Keratinocyte (primary cell): ENCODE results near the gene TIGD6. TPM values are rescaled to one million over a fixed set of nuclear protein-coding genes. Genes with fewer than 3 reads are reported as not detected.
"Not testable (repeated sequence)": the region's sequence is repeated elsewhere in the genome, so short reads cannot be mapped to it uniquely, and the experiment has no call there.

Source experiments
- DNase-seq: peaks from one replicate; pipeline ENCODE4 v3.0.0-alpha.2; 2011; ENCODE audit warnings: low read depth, missing footprints, low spot score
- FAIRE-seq: peaks from 2 replicates; lab custom pipeline; 2011; peaks lifted over from hg19 to GRCh38; lab: Jason Lieb, UNC
- H2AFZ ChIP-seq: 2 replicates; pipeline ENCODE4 v1.6.0; 2012; ENCODE audit warnings: low read length, control low read depth, inconsistent platforms; ENCODE audit not compliant: control insufficient read depth
- H3K27ac ChIP-seq: 2 replicates; pipeline ENCODE4 v1.5.1; 2011; ENCODE audit warnings: low read length; ENCODE audit not compliant: control insufficient read depth, insufficient read depth
- H3K27me3 ChIP-seq: 3 replicates; pipeline ENCODE4 v1.6.0; 2011; ENCODE audit warnings: low read length; ENCODE audit not compliant: control insufficient read depth, insufficient read depth; ENCODE audit errors: extremely low read depth
- H3K36me3 ChIP-seq, 2 experiments: 2 replicates in 1 of 2; 3 replicates in 1 of 2; pipeline ENCODE4 v1.5.1; 2011; ENCODE audit warnings: low read length in 2 of 2, mild to moderate bottlenecking in 1 of 2; ENCODE audit not compliant: control insufficient read depth in 2 of 2, insufficient read depth in 2 of 2; ENCODE audit errors: extremely low read depth in 1 of 2
- H3K4me1 ChIP-seq: 3 replicates; pipeline ENCODE4 v1.5.1; 2011; ENCODE audit warnings: low read length; ENCODE audit not compliant: control insufficient read depth, insufficient read depth; ENCODE audit errors: extremely low read depth
- H3K4me2 ChIP-seq: 3 replicates; pipeline ENCODE4 v1.6.0; 2011; ENCODE audit warnings: low read depth, low read length; ENCODE audit not compliant: control insufficient read depth, insufficient read depth; ENCODE audit errors: extremely low read depth
- H3K4me3 ChIP-seq, 3 experiments: fragments of 200-600 bp in 1 of 3; sonication (generic) in 1 of 3; 2 replicates in 2 of 3; 3 replicates in 1 of 3; pipeline ENCODE4 v1.5.1; 2011 to 2016; ENCODE audit warnings: low read length in 3 of 3, mild to moderate bottlenecking in 3 of 3, control low read depth in 2 of 3, inconsistent platforms in 1 of 3, low read depth in 1 of 3, mixed read lengths in 1 of 3, mixed run types in 1 of 3, moderate library complexity in 1 of 3; ENCODE audit not compliant: control insufficient read depth in 2 of 3, insufficient read depth in 2 of 3; ENCODE audit errors: extremely low read depth in 1 of 3
- H3K79me2 ChIP-seq: 2 replicates; pipeline ENCODE4 v1.6.0; 2012; ENCODE audit warnings: low read length; ENCODE audit not compliant: control insufficient read depth, insufficient read depth
- H3K9ac ChIP-seq: 3 replicates; pipeline ENCODE4 v1.6.0; 2011; ENCODE audit warnings: low read length; ENCODE audit not compliant: control insufficient read depth, insufficient read depth; ENCODE audit errors: extremely low read depth
- H3K9me1 ChIP-seq: 3 replicates; pipeline ENCODE4 v1.6.0; 2011; ENCODE audit warnings: low read length; ENCODE audit not compliant: control insufficient read depth, insufficient read depth; ENCODE audit errors: extremely low read depth
- H3K9me3 ChIP-seq: 2 replicates; pipeline ENCODE4 v1.5.1; 2012; ENCODE audit warnings: low read depth, low read length; ENCODE audit not compliant: control insufficient read depth
- H4K20me1 ChIP-seq: 3 replicates; pipeline ENCODE4 v1.6.0; 2011; ENCODE audit warnings: low read length; ENCODE audit not compliant: control insufficient read depth, insufficient read depth; ENCODE audit errors: extremely low read depth
- CTCF ChIP-seq, 3 experiments: IDR thresholded peaks in 1 of 3; conservative IDR thresholded peaks in 1 of 3; optimal IDR thresholded peaks in 1 of 3; 2 replicates in 2 of 3; 3 replicates in 1 of 3; pipeline versions ENCODE3 to v1.5.1; 2011; ENCODE audit warnings: low read length in 3 of 3, mild to moderate bottlenecking in 3 of 3, moderate library complexity in 2 of 3, control low read depth in 1 of 3, inconsistent platforms in 1 of 3; ENCODE audit not compliant: insufficient read depth in 2 of 3; ENCODE audit errors: extremely low read depth in 1 of 3
- EZH2 ChIP-seq: IDR thresholded peaks from one replicate; pipeline ENCODE4 v1.6.1; 2012; ENCODE audit warnings: inconsistent platforms, mild to moderate bottlenecking, low read length, moderate library complexity
- dilution Hi-C: fragments of 300-500 bp; cut with MboI; formaldehyde crosslinking; loops from one replicate; pipeline ENCODE4 v1.7.0; 2020; ENCODE audit warnings: low sequenced_read_pairs; ENCODE audit not compliant: extremely low pct_ligation_motif_present
- polyA plus RNA-seq, 5 experiments: library from polyadenylated mRNA; depleted of rRNA in 3 of 5; stranded (reverse) in 3 of 5; stranded (forward) in 1 of 5; unstranded in 1 of 5; fragments of >200 nt; gene quantifications; 1 replicate in 1 of 5; 2 replicates in 3 of 5; 3 replicates in 1 of 5; pipeline versions ENCODE4 v1.2.1 to v1.2.3, GENCODE V29; 2011 to 2012; ENCODE audit warnings: missing spikeins in 2 of 5, low read depth in 1 of 5, low replicate concordance in 1 of 5

Gene TIGD6
- polyA plus RNA-seq, 1 donor (not counting 4 experiments of a cell fraction or from before 2014, with no cell fraction given): 4.1 TPM

- Histone ChIP-seq H3K9ac (no peak within 1 kb of the TSS), H3K4me2 (no peak within 1 kb of the TSS), H3K36me3 (no peaks in the 10 kb centered on the region), H3K9me3 (no peaks in the 10 kb centered on the region), H3K9me1 (no peaks in the 10 kb centered on the region), H3K4me1 (peaks cover 12% of the 10 kb centered on the region), H3K27ac (no peak within 1 kb of the TSS), H4K20me1 (no peaks in the 10 kb centered on the region), H3K79me2 (no peaks in the 10 kb centered on the region), H3K27me3 (no peaks in the 10 kb centered on the region), H2AFZ (no peak within 1 kb of the TSS), H3K4me3 (no peak within 1 kb of the TSS)
- FAIRE-seq: no peak
- TF ChIP-seq CTCF (optimal IDR thresholded peaks at IDR 0.05 in 1 of 3, IDR thresholded peaks at IDR 0.05 in 1 of 3, conservative IDR thresholded peaks at IDR 0.05 in 1 of 3; ENCODE audit: extremely low read depth in 1 of 3, insufficient read depth in 2 of 3, low read length in 3 of 3) (no peak), EZH2 (no peak)
- DNase-seq: no peak
- dilution Hi-C loops: no loop called here
Measured at GRCh38 chr5:149944666-149945065, 55.8 kb downstream of the TIGD6 start, which contains the start of gene PDE6A. TSS of gene PDE6A (minus strand) at chr5:149944793. CDS start at chr5:149944673, 120 bp downstream.

GRCh38 chr5:149943177-149943949 lies 57.1 kb downstream of the TIGD6 start:
- FAIRE-seq, DNase-seq, H3K27ac ChIP-seq: not testable (repeated sequence)

More at GRCh38 chr5:149943177-149943949, 57.1 kb downstream of the TIGD6 start:
- H3K9me1 ChIP-seq, H3K36me3 ChIP-seq, H3K4me2 ChIP-seq, H4K20me1 ChIP-seq, H3K27me3 ChIP-seq, H3K4me3 ChIP-seq, H3K79me2 ChIP-seq, H3K9me3 ChIP-seq, H3K9ac ChIP-seq, dilution Hi-C loops: not testable (repeated sequence)
- peak overlapping the region; percentile 28 for H2AFZ ChIP-seq
- H3K4me1 ChIP-seq: peaks cover 24% of the 10 kb centered on the region

Other genes with a start within 250 kb of the TIGD6 start
- 0.03 to 0.05 TPM (median 0.03 TPM) in 3 replicates for gene PDE6A, start 55.9 kb downstream of the TIGD6 start, polyA plus RNA-seq
- 7.3 to 10.3 TPM (median 8.0 TPM) in 3 replicates for gene SLC26A2, start 39.9 kb downstream of the TIGD6 start, polyA plus RNA-seq
- gene HMGXB3, start 85 bp upstream of the TIGD6 start, polyA plus RNA-seq: 37.8 to 39.4 TPM (median 38.6 TPM) in 3 replicates
- gene CSF1R, start 85.9 kb upstream of the TIGD6 start, polyA plus RNA-seq: 0.21 TPM in 1 of 3 replicates, not detected in the others
- gene PDGFRB, start 155.2 kb upstream of the TIGD6 start, polyA plus RNA-seq: 0.14 TPM in 1 of 3 replicates, not detected in the others
- not detected in 3 replicates for gene CDX1, start 166.1 kb upstream of the TIGD6 start, polyA plus RNA-seq
- gene SLC6A7, start 189.4 kb upstream of the TIGD6 start, polyA plus RNA-seq: not detected in 3 replicates